Iris pigment epithelial cell (primary cell): ENCODE measurements around the gene PARD3.
A peak's percentile ranks its signal among the peaks of the same experiment; 100 is the strongest.
"Not testable (repeated sequence)": the region's sequence is repeated elsewhere in the genome, so short reads cannot be mapped to it uniquely, and the experiment has no call there.

Experiments used
- DNase-seq: peaks from one replicate; pipeline ENCODE4 v3.0.0-alpha.2; 2011; ENCODE audit warnings: low read depth

The PARD3 gene

DNA sequence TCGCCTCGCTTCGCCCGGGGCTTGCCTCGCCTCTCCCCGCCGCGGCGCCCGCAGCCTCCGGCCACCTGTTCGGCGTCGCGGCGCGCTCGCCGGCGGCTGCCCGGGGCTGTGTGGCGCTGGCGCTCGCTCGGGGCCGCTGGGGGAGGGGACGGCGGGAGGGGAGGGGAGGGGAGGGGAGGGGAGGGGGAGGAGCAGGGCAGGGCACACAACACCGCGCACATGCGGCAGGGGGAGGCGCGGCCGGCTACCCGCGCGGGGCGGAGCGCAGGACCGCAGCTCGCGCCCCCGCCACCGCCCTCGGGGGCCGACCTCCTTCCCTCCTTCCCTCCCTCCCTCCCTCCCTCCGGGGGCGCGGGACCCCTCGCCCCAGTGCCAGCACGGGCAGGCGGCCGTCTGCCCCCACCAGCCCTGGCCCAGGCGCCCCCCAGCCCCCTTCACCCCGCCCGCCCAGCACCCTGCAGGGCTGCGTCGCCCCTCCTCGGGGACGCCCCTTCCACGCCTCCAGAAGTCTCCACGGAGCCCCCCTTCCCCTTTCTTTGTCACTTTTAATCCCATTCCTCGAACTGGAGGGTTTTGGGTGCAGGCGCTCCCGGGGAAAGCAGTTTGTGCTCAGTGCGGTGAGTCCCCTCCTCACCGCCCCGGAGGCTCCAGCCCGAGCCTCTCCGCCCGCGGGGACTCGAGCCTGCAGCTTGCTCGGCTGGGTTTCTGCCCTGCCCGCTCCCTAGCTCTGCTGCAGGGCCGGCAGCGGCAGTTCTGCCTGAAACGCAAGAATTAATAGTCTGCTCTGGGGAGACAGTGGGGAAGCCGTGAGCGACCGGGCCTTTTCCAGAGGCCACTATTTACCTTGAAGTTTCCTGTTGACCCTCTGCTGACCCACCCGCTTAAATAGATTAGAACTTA is at the start of gene PARD3:
TSS of gene PARD3 (minus strand) at position 112 of the 900 bp plus-strand sequence. CDS start 301 bp downstream, outside the sequence.
- DNase-seq: peak; percentile 70

- no peak for DNase-seq
Observed at GRCh38 chr10:34864149-34865067, 49.3 kb upstream of the PARD3 start.

DNA sequence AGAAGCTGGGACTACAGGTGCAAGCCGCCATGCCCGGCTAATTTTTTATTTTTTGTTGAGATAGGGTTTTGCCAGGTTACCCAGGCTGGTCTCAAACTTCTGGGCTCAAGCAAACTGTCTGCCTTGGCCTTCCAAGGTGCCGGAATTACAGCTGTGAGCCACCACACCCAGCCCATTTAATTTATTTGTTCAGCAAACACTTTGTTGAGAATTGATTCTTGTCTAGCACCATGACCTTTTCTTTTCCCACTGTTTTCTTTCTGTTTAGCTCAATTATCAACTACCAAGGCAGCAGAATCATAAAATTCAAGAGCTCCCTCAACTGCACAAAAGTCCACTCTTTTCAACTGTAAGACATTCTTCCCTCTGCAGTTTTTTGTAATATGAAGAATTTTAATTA is 47.8 kb upstream of the PARD3 start:
- DNase-seq: no peak

DNA sequence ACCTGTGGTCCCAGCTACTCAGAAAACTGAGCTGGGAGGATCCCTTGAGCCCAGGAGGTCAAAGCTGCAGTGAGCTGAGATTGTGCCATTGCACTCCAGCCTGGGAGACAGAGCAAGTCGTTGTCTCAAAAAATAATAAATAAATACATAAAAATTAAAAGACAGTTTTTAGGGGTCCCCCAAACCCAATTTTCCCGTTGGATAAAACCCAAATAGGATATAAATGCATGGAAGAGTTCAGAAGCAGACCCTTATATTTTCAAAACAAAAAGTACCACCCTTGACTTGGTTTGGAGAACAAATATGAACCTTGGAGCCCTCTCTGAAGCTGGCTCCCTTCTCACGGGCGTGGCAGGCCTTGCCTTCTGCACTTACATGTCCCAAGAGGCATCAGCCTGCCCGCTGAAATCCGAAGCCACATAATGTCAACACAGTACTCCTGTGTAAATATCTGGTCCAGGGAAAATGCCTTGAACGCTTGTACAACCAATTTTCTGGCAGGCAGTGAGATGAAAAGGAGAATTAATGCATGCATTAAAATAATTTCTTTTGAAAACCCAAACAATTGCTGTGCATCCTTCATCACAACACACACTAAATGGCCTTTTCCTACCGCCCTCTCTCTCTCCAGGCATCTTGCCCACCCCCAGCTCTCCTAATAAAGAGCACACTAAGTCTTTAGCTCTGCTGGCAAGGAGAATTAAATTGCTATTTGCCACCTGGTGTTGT is 46.4 kb upstream of the PARD3 start:
- peak; percentile 9 for DNase-seq

DNA sequence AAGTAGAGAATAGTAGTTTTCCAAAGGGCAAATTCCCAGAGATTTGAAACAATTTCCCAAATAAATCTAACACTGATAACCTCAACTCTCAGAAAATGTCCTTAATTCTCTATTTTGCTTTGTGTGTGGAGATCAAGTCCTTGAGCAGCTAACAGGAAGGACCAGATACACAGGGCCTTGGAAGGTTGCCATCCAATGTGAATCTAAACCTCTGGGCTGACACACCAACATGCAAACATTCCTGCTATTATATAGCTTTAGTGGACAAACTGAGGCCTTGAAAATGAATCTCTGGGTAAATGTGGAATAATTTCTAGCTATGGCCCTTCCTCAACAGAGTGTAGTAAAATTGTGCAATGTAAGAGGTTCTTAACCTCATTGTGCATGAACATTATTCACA is 44.1 kb upstream of the PARD3 start:
- DNase-seq: peak; percentile 59

- DNase-seq: no peak
Observed at GRCh38 chr10:34858003-34858402, 42.9 kb upstream of the PARD3 start.

- peak; percentile 80 for DNase-seq
Observed at GRCh38 chr10:34854147-34854601, 39.1 kb upstream of the PARD3 start.

DNA sequence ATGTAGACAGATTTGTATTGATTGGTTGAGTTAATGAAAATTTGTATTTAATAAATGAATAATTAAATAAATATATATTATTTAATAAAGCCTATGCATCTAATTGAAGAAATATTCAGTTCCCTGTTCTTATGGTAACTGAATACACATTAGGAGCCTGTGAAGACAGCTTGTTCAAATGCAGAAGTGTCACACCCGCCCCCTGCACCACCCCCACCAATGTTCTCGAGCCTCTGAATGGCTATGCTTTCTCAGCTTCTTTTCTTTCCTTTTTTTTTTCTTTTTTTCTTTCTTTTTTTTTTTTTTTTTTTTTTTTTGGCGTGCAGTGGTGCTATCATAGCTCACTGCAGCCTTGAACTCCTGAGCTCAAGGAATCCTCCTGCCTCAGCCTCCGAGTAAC is 38.3 kb upstream of the PARD3 start:
- no peak for DNase-seq

DNA sequence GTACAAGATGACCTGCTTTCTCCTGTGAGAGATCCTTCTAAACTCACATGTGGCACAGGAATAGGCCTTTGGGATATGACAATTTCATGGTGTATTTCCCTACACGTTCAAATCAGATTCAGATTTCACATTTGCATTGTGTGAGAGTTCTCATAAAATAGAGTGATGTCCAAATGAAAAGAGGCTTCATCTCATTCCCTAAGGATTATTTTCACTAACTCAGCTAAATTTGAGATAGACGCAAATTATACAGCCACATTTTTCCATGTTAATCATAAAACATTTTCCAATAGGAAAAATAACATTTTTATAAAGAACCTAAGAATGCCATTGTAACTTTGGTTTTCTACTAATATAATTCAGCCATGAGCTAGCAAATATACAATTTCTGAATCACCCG is 35.5 kb upstream of the PARD3 start:
- DNase-seq: no peak

- DNase-seq: no peak
Observed at GRCh38 chr10:34850036-34850435, 34.9 kb upstream of the PARD3 start.

DNA sequence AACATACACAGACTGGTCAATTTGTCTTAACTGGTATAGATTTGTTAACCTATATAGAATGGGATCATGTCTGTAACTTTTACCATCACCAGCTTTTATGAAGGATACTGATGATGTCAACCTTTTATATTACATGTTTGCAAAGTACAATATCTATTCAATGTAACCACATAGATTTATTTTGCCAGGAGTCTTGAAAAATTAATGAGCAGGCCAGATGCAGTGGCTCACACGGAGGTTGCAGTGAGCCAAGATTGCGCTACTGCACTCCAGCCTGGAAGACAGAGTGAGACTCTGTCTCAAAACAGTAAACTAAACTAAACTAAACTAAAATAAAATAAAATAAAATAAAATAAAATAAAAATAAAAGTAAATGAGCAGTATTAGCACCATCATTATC is 30.0 kb upstream of the PARD3 start:
- no peak for DNase-seq

DNA sequence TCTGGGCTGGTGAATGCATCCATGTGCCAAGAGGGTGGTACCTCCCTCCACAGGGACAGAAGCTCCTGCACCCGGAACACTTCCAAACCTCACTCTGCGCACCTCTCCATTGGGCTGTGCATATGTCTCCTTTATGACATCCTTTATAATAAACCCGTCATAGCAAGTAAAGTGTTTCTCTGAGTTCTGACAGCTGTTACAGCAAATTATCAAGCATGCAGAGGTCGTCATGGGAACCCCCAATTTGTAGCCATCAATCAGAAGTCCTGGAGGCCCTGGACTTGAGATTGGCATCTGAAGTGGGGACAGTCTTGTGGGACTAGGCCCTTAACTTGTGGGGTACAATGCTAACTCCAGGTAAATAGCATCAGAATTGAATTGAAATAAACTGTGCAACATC is 29.4 kb upstream of the PARD3 start:
- DNase-seq: no peak

DNA sequence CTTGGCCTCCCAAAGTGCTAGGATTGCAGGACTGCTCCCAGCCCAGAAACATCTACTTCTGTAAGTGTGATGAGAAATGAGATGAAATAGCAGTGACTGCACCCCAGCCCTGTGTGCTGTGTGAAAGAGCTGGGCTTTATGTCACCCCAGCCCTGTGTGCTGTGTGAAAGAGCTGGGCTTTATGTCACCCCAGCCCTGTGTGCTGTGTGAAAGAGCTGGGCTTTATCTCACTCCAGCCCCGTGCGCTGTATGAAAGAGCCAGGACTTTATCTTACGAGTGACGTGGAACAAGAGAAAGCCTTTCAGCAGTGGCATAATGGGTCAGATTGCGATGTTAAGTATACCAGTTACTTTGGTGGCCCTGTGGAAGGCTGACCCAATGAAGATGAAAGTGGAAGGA is 28.4 kb upstream of the PARD3 start:
- DNase-seq: not testable (repeated sequence)

- DNase-seq: no peak
Observed at GRCh38 chr10:34838366-34838900, 23.3 kb upstream of the PARD3 start.

- no peak for DNase-seq
Observed at GRCh38 chr10:34835908-34836508, 20.9 kb upstream of the PARD3 start.

- DNase-seq: no peak
Observed at GRCh38 chr10:34834274-34834673, 19.2 kb upstream of the PARD3 start.

- DNase-seq: no peak
Observed at GRCh38 chr10:34830217-34830822, 15.2 kb upstream of the PARD3 start.

DNA sequence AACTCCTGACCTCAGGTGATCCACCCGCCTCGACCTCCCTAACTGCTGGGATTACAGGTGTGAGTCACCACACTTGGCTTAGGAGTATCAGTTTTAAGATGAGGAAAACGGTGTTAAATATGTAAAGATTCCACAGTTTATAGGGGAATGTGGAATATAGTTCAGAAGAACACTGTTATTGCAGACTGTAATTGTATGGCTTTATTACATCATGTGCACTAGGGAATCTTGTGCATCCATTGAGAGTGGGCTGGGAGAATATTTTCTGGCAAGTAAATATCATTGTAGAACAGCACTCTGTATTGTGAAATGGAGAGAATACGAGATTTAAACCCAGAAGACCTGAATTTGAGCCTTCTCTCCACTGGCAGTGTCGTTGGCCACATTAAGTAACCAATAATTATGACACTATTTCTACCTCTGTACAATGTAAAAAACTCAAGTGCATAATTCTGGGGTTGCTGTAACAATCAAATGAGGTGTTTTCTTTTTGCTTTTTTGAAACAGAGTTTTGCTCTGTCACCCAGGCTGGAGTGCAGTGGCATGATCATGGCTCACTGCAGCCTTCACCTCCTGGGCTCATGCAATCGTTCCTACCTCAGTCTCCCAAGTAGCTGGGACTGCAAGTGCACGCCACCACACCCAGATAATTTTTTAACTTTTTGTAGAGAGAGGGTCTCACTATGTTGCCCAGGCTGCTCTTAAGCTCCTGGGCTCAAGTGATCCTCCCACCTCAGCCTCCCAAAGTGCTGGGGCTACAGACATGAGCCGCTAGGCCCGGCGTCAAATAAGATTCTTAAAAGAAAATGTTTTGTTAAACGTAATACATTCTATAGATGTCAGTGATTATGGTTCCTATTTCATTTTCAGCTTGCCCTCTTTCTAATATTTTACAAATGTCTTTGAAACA is 12.0 kb upstream of the PARD3 start:
- peak; percentile 5 for DNase-seq

DNA sequence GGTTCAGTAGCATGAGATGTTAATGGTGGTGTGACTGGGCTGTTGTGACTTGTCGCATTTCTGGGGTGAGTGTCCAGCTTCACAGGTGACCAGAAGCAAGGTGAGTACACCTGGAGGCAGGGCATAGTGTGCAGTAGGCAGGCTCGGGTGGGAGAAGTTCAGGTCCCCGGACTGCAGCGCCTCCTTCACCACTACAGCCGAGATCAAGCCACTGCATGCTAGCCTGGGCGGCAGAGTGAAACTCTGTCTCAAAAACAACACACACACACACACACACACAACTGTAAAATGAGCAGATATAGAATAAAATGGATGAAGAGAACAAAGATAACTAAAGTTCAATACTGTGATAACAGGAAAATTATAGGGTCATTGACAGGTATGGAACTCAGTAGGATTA is 11.1 kb upstream of the PARD3 start:
- DNase-seq: no peak

DNA sequence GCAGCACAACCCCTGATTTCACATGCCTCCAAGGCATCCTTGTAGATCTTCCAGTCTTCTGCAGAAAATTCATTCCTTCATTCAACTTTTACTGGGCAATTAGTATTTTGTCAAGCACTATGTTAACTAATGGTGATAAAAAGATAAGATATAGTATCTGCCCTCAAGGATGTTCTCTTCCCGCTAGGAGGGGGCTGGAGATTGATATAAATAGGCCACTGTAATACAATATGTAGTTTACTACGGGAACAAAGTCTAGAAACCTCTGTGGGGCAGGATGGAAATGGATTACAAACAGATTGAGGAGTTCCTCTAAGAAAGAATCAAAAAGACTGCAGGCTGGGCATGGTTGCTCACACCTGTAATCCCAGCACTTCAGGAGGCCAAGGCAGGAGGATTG is 10.3 kb upstream of the PARD3 start:
- DNase-seq: no peak
